ENCODE measurements around the gene PDP2.
"Not testable (repeated sequence)": the region's sequence is repeated elsewhere in the genome, so short reads cannot be mapped to it uniquely, and the experiment has no call there.

Gene PDP2

GRCh38 chr16:66888647-66889615 is 8.6 kb downstream of the PDP2 start:
- no peak for DNase-seq

GRCh38 chr16:66889622-66890021 is 9.3 kb downstream of the PDP2 start:
- DNase-seq, result no peak

DNA sequence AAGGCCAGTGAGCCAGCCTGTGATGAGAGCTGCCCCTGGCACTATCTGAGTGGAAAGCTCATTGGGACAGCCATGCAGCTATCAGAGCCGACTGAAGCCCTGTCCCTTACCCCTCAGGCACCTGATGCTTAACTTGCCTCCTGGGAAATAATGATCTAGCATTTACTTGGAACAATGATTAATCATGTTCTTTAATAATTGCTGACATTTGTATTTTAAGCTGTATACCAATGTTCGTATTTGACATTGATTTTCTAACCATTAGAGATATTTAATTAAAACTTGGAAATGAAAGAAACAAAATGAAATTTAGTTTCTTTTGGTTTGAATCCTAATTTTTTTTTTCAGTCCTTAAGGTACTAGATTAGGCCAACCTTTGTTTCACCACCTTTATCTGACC is 10.5 kb downstream of the PDP2 start:
- no peak for DNase-seq

DNA sequence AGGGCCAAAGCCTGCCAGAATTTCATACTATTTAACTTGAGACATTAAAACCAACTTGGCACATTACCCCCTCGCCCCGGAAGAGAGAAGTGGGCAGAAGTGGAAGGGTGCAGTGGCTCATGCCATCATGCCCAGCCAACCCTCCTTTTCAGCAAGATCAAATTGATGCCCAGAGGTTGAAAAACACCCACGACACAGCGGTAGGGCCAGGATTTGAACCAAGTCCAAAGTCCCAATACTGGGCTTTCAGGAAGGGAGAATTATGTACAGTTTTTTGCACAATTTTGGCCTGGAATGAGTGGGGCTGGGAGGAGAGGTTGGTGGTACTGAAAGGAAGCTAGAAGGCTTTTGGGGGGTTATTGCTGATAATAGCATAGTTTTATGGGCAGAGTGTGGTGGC is 11.0 kb downstream of the PDP2 start:
- no peak for DNase-seq

DNA sequence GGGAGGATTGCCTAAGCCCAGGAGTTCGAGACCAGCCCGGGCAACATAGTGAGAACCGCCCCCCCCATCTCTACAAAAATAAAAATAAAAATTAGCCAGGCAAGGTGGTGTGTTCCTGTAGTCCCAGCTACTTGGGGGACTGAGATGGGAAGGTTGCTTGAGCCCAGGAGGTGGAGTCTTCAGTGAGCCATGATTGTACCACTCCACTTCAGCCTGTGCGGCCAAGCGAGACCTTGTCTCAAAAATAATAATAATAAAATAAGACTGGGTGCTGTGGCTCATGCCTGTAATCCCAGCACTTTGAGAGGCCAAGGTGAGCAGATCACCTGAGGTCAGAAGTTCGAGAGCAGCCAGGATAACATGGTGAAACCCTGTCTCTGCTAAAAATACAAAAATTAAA is 11.5 kb downstream of the PDP2 start:
- DNase-seq, result no peak

GRCh38 chr16:66894055-66894454 is 13.7 kb downstream of the PDP2 start:
- no peak for DNase-seq

DNA sequence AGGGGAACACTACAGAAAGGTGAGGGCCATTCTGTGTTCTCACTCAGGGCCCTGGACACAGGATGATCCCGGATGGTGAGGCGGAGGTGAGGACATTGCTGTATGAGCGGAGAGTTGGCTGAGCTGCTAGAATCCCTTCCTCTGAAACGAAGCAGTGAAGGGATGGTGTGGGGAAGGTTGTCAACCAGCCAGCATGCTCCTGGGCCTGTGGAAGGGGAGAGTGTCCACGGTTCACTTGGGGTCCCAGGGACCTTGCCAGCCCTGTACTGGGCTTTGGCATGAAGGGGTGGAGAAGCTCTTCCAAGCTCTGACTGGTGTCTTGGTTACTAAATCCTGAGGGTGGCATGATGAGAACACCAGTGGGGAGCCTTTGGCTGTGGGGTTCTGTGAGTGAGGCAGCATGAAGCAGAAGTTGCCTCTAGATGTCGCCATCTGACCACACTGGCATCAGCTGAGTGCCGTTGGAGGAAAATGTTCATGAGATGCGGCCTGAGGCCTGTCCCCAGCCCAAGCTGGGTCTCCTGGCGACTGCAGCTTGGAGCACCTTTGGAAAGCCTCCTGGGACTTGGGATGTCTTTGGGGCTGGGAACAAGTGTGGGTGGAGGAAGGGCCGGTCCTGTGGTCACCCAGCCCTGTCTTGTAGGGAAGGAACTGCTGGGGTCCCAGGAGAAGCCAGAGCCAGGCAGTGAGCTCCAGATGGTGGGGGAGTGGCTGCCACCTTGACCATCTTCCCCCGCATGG is 14.8 kb downstream of the PDP2 start:
- peak; percentile 54 to 70 for DNase-seq

- DNase-seq, result no peak
These were observed 15.3 kb downstream of the PDP2 start for GRCh38 chr16:66895689-66895979.

- no peak for DNase-seq
These were observed 15.7 kb downstream of the PDP2 start for GRCh38 chr16:66895999-66896398.

GRCh38 chr16:66896682-66897081 is 16.4 kb downstream of the PDP2 start:
- not testable (repeated sequence) for DNase-seq

DNA sequence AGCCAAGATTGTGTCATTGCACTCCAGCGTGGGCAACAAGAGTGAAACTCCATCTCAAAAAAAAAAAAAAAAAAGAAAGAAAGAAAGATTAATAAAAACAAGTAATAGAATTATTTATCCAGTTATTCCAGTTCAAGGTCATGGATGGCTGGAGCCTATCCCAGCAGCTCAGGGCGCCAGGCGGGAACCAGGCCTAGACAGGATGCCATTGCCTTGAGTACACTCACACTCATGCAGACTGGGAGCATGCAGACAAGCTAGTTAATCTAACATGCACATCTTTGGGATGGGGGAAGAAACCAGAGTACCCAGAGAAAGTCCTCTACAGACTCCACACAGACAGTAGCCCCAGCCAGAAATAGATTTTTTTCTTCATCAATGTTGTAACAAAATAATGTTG is 17.9 kb downstream of the PDP2 start:
- no peak for DNase-seq

GRCh38 chr16:66898933-66899309 is 18.6 kb downstream of the PDP2 start:
- no peak for DNase-seq

- no peak for DNase-seq
These were observed 19.1 kb downstream of the PDP2 start for GRCh38 chr16:66899310-66899944.

DNA sequence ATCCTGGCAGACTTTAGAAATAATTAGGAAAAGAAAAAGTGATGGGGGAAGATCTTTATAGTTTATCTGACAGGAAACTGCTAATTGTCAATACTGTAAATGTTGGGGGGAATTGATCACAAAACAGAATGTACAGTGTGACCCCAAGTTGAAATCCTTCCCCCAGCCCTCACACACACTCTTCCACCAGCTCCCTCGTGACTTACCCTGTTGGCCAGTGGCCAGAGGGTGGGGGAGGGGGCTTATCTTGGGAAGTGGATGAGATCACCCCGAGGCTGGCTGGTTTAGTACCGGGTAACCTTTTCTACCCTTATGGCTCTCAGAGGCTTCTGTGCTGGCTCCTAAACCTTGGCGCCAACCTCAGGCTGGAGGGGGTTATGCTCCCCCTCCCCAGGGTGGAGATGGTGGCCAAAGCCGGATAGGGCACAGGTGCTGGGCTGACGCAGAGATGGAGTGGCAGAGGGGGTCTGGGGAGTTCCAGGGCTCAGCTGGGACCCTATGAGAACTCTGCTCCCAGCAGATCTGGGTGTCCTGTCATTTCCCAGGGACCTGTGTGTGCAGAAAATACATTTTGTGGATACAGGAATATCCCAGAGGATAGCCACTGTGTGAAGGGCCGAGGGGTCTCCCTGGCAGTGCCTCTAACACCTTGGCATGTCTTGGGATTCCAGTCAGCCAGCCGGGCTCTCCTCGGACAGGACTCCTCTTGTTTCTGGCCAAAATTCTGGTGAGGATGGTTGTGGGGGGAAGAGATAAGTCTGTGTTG is 19.8 kb downstream of the PDP2 start:
- no peak for DNase-seq

DNA sequence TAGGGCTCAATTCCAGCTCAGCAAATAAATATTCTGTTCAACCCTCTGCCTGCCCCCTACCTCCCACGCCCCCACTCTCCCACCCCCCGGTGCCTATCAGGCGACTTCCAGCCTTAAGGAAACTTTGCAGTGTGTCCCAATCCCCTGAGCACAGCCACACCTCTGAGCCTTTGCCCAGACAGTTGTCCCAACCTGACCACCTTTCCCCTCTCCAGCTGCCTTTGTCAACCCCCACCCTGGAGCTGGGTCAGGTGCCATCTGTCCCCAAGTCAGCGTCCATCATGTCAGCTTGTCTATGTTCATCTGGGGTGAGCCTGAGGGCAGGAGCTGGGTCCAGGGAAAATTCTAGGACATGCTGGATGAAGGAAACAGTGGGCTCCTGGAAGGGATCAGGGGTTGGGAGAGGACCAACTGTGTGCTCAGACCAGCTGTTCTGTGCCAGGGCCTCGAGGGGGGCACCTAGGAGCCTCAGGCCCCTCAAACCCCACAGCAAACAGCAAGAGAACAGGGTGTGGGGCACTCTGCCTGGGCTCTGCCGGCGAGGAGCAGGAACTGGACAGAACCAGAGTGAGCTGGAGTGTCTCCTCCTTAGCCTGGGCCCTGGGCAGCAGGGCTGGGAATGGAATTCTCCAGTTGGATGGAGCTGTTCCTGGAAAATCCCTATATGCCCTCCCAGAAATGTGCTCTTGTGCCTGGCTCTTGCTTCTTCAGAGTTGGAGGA is 20.6 kb downstream of the PDP2 start:
- no peak for DNase-seq

DNA sequence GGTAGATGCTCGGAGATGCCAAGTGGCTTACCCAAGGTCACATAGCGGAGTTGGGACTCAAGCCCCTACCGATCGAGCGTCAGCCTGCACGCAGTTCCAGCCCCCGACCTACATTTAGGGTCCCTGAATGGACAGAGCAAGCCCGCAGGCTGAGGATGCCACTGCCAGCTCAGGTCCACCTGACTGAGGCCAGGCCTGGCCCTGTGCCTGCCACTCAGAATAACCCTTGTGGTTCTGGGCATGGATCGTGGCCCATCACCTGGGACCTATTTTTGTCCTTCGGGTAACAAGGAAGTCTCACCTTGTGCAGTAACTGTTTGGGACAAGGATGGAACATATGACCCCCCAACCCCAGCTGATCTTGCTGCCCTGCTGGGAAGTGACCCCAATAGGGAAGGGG is 21.3 kb downstream of the PDP2 start:
- no peak for DNase-seq

DNA sequence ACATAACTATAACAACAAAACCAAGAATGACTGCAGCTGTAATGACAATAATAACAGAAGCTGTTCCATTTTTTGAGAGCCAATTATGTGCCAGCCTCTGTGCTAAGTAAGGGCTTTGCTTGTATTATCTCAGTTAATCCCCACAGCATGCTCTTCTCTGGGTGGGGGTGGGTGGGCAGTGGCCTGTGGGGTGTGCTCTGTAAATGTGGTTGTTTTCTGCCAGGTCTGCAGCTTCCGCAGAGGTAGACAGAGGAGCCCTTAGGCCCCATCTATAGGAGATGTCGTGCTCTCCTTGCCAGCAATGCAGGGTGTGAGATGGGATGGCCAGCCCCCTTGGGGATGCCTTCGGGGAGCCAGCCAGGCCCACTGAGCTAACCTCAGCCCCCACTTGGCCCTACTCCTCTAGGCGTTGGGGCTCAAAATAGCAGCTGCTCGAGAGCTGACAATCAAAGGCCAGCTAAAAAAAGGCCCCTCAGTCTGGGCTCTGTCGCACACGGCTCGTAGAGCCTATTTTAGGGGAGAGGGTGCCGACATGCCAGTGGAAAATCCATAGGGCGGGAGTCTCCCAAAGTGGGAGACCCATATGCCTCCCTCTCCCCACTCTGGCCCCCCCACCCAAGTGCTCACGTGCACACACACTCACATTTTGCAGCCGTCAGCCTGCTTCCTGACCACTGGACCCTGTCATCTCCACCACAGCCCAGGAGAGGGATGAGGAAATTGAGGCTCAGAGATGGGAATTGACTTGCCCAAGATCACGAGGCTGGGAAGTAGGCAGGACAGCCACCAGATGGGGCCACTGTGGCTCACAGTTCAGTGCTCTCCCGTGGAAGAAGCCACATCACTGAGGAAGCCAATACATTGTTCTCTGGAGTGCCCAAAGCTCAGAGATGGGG is 22.6 kb downstream of the PDP2 start:
- no peak for DNase-seq

- no peak for DNase-seq
These were observed 23.5 kb downstream of the PDP2 start for GRCh38 chr16:66903544-66904427.

DNA sequence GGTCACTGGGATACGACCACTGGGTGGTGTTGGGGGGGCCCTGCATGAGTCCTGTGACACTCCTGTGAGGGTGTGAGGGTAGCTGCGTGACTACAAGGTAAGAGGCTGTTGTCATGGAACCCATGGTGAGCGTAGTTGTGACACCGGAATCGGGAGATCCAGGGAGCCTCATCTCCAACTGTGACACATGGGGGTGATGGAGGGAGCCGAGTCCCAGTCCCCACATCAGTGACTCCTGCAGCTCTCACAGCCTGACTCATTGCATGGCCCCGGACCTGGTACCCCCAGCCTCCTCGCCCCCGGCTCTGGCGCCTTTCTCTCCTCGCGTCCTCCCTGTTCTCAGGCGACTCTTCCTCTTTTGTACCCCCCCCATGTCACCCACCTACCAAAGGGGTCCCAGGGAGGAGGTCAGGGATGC is 24.1 kb downstream of the PDP2 start:
- no peak for DNase-seq
